SK-N-MC (cell line): ENCODE data around the gene TACC3.

Experiments
- EZH2 ChIP-seq: fragments of 200-600 bp; sonication (generic); IDR thresholded peaks from one replicate; pipeline ENCODE4 v1.6.1; 2017; ENCODE audit warnings: antibody characterized with exemption
- FOXP2 ChIP-seq: optimal IDR thresholded peaks from 2 replicates; pipeline ENCODE3; 2011; ENCODE audit warnings: mild to moderate bottlenecking, moderate library complexity; ENCODE audit not compliant: insufficient read depth; ENCODE audit errors: extremely low read length, control extremely low read depth
- POLR2AphosphoS5 ChIP-seq: IDR thresholded peaks from 2 replicates; pipeline ENCODE4 v1.6.1; 2012; ENCODE audit warnings: mild to moderate bottlenecking, low read depth, low read length, borderline replicate concordance

GRCh38 chr4:1673671-1674070, 47.6 kb upstream of the TACC3 start:
- TF ChIP-seq EZH2 (no peak), POLR2AphosphoS5 (no peak), FOXP2 (no peak)
